Epithelial cell of proximal tubule (primary cell): ENCODE results near the gene DNAH2. TPM values are rescaled to one million over a fixed set of nuclear protein-coding genes. Genes with fewer than 3 reads are reported as not detected.

Experiments
- DNase-seq: peaks from one replicate; pipeline ENCODE4 v3.0.0-alpha.2; 2011; ENCODE audit warnings: low read depth
- H3K4me3 ChIP-seq: 2 replicates; pipeline ENCODE4 v1.5.1; 2011; ENCODE audit warnings: low read depth, mild to moderate bottlenecking, low read length
- CTCF ChIP-seq: conservative IDR thresholded peaks from 2 replicates; pipeline ENCODE4 v1.5.1; 2012; ENCODE audit warnings: low read depth, mild to moderate bottlenecking, low read length
- total RNA-seq: library from RNA; depleted of rRNA; stranded (reverse); fragments of >200 nt; gene quantifications from 2 replicates; pipeline ENCODE4 v1.2.3, GENCODE V29; 2015

DNAH2 gene
- total RNA-seq, 1 donor from 2014 or later: not detected

- H3K4me3 ChIP-seq: no peak overlapping the region
- TF ChIP-seq CTCF: no peak
- no peak for DNase-seq
These were observed 26.9 kb downstream of the DNAH2 start for GRCh38 chr17:7744416-7744815.

DNA sequence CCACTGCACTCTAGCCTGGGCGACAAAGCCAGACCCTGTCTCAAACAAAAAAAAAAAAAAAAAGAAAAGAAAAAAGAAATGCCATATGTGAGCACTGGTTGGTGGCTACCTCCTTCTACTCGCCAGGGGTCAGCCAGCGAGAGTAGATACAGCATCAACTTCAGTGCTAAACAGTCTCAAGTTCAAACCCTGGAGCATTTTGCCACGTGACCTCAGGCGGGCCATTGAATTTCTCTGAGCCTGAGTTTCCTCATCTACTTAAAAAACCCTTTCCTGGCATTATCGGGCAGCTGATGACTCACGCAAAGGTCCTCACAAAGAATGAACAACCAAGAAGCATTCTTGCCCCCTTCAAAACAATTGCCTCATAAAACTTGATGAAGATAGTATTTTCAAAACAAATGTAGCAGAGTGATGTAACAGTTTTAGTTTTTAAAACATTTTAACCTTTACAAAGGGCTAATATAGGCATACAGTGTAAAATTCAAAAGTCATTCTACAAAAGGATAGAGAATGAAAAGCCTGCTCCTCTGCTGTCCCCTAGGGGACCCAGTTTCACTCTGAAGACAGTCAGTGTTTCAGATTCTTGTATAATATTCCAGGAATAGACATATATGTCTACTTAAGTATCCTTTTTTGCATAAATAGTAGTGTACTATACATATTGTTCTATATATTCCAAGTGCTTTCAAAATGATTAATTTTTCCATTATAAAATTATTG, 28.4 kb downstream of the DNAH2 start:
- peak; percentile 69 for DNase-seq
- H3K4me3 ChIP-seq: no peak overlapping the region
- TF ChIP-seq CTCF: peak; percentile 28

- DNase-seq: no peak
- no peak overlapping the region for H3K4me3 ChIP-seq
- no peak for TF ChIP-seq CTCF
These were observed 30.1 kb downstream of the DNAH2 start for GRCh38 chr17:7747635-7748071.

- DNase-seq: no peak
- no peak for TF ChIP-seq CTCF
- H3K4me3 ChIP-seq: no peak overlapping the region
These were observed 30.7 kb downstream of the DNAH2 start for GRCh38 chr17:7748076-7748775.

- H3K4me3 ChIP-seq: no peak overlapping the region
- peak; percentile 59 for DNase-seq
- no peak for TF ChIP-seq CTCF
These were observed 32.8 kb downstream of the DNAH2 start for GRCh38 chr17:7750321-7750821.

DNA sequence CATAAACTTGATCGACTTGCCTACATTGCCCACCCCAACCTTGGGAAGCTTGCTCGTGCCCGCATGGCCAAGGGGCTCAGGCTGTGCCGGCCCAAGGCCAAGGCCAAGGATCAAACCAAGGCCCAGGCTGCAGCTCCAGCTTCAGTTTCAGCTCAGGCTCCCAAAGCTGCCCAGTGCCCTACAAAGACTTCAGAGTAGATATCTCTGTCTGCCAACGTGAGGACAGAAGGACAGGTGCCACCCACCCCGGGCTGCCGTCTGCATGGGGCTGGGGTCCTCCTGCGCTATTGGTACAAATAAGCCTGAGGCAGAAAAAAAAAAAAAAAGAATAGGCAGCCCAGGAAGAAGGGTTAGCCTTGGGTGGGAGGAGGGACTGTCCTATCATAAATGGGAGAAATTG, 37.1 kb downstream of the DNAH2 start:
- TF ChIP-seq CTCF: no peak
- DNase-seq: no peak
- H3K4me3 ChIP-seq: no peak overlapping the region
